ENCODE data around the gene KLHL3. TPM values are rescaled to one million over a fixed set of nuclear protein-coding genes. Genes with fewer than 3 reads are reported as not detected.

Gene KLHL3
- total and polyA plus RNA-seq, 4 donors, result 1.0 to 14.2 (median 4.4) TPM

- no peaks in the 10 kb centered on the region for H3K9me3 ChIP-seq (ENCODE audit: control insufficient read depth in 4 of 4, insufficient read depth in 3 of 4, low read length in 3 of 4)
- H3K4me3 ChIP-seq, result no peak overlapping the region
- ATAC-seq (ENCODE audit: insufficient read depth, low FRiP score), result no peak
- H3K9ac ChIP-seq (ENCODE audit: insufficient read depth in 1 of 2, low read length in 2 of 2), result peak overlapping the region in 1 of 2 donors; percentile 23
- no peaks in the 10 kb centered on the region for H3K27me3 ChIP-seq (ENCODE audit: control insufficient read depth in 3 of 3, insufficient read depth in 3 of 3, low read length in 2 of 3)
- no peak for DNase-seq
- H3K36me3 ChIP-seq (ENCODE audit: control insufficient read depth in 4 of 4, insufficient read depth in 4 of 4, low read length in 4 of 4), result peaks cover 4 to 23% (median 17%) of the 10 kb centered on the region in 4 donors
- no peak for TF ChIP-seq CTCF (IDR thresholded peaks at IDR 0.05; ENCODE audit: control extremely low read depth, extremely low read depth)
- peaks cover 0 to 4% (median 0%) of the 10 kb centered on the region in 5 donors for H3K4me1 ChIP-seq (ENCODE audit: control insufficient read depth in 5 of 5, insufficient read depth in 5 of 5, low read length in 5 of 5)
- no peak overlapping the region for H3K27ac ChIP-seq (ENCODE audit: low read depth in 1 of 2, low read length in 1 of 2)
- 95 to 97% methylated on average over 15 of the region's 15 CpGs for WGBS, 2 donors
Measured at GRCh38 chr5:137636830-137637714, 98.8 kb downstream of the KLHL3 start.

GRCh38 chr5:137636099-137636498, 99.8 kb downstream of the KLHL3 start:
- no peak for TF ChIP-seq CTCF (IDR thresholded peaks at IDR 0.05; ENCODE audit: control extremely low read depth, extremely low read depth)
- DNase-seq (no peak), ATAC-seq (ENCODE audit: insufficient read depth, low FRiP score) (no peak)
- Histone ChIP-seq H3K36me3 (ENCODE audit: control insufficient read depth in 4 of 4, insufficient read depth in 4 of 4, low read length in 4 of 4) (peaks cover 4 to 23% (median 17%) of the 10 kb centered on the region in 4 donors), H3K9ac (ENCODE audit: insufficient read depth in 1 of 2, low read length in 2 of 2) (no peak overlapping the region), H3K4me3 (no peak overlapping the region), H3K9me3 (ENCODE audit: control insufficient read depth in 4 of 4, insufficient read depth in 3 of 4, low read length in 3 of 4) (no peaks in the 10 kb centered on the region), H3K27me3 (ENCODE audit: control insufficient read depth in 3 of 3, insufficient read depth in 3 of 3, low read length in 2 of 3) (no peaks in the 10 kb centered on the region), H3K27ac (ENCODE audit: low read depth in 1 of 2, low read length in 1 of 2) (no peak overlapping the region), H3K4me1 (ENCODE audit: control insufficient read depth in 5 of 5, insufficient read depth in 5 of 5, low read length in 5 of 5) (peaks cover 0 to 2% (median 0%) of the 10 kb centered on the region in 5 donors)
- 64 to 74% methylated on average over 2 of the region's 2 CpGs for WGBS, 2 donors

- ATAC-seq (ENCODE audit: insufficient read depth, low FRiP score) (no peak), DNase-seq (no peak)
- no peaks in the 10 kb centered on the region for H3K27me3 ChIP-seq (ENCODE audit: control insufficient read depth in 3 of 3, insufficient read depth in 3 of 3, low read length in 2 of 3)
- WGBS, 2 donors, result 78 to 84% methylated on average over 1 of the region's 1 CpG
- peaks cover 4 to 24% (median 17%) of the 10 kb centered on the region in 4 donors for H3K36me3 ChIP-seq (ENCODE audit: control insufficient read depth in 4 of 4, insufficient read depth in 4 of 4, low read length in 4 of 4)
- no peak overlapping the region for H3K4me3 ChIP-seq
- peaks cover 0 to 2% (median 0%) of the 10 kb centered on the region in 5 donors for H3K4me1 ChIP-seq (ENCODE audit: control insufficient read depth in 5 of 5, insufficient read depth in 5 of 5, low read length in 5 of 5)
- H3K9ac ChIP-seq (ENCODE audit: insufficient read depth in 1 of 2, low read length in 2 of 2), result no peak overlapping the region
- TF ChIP-seq CTCF (IDR thresholded peaks at IDR 0.05; ENCODE audit: control extremely low read depth, extremely low read depth), result no peak
- H3K9me3 ChIP-seq (ENCODE audit: control insufficient read depth in 4 of 4, insufficient read depth in 3 of 4, low read length in 3 of 4), result no peaks in the 10 kb centered on the region
- H3K27ac ChIP-seq (ENCODE audit: low read depth in 1 of 2, low read length in 1 of 2), result no peak overlapping the region
Measured at GRCh38 chr5:137635521-137635921, 100.4 kb downstream of the KLHL3 start.

All from lung (tissue), 12 donors.